CD14-positive monocyte (primary cell): ENCODE data around the gene SLC17A5. TPM values are rescaled to one million over a fixed set of nuclear protein-coding genes. Genes with fewer than 3 reads are reported as not detected.
"Not testable (repeated sequence)": the region's sequence is repeated elsewhere in the genome, so short reads cannot be mapped to it uniquely, and the experiment has no call there.

ENCODE experiments used
- DNase-seq, 3 donors: peaks; one replicate each; pipeline ENCODE4 v3.0.0-alpha.2; 2011 to 2022
- H2AFZ ChIP-seq: 2 replicates; pipeline ENCODE4 v1.6.0; 2012; ENCODE audit warnings: mild to moderate bottlenecking, low read depth, low read length, inconsistent platforms; ENCODE audit not compliant: insufficient read depth, poor library complexity, severe bottlenecking
- H3K27ac ChIP-seq, 2 donors: 1 replicate in 1 of 2; 2 replicates in 1 of 2; pipeline ENCODE4 v1.5.1; 2012 to 2013; ENCODE audit warnings: low read length in 2 of 2, control low read depth in 1 of 2, inconsistent platforms in 1 of 2, low read depth in 1 of 2, mild to moderate bottlenecking in 1 of 2
- H3K27me3 ChIP-seq, 2 donors: one replicate each; pipeline versions ENCODE4 v1.6.0 to v1.6.1; 2011 to 2013; ENCODE audit warnings: low read length in 2 of 2; ENCODE audit not compliant: control insufficient read depth in 2 of 2, insufficient read depth in 2 of 2
- H3K36me3 ChIP-seq, 2 donors: replicated peaks in 1 of 2; 1 replicate in 1 of 2; 2 replicates in 1 of 2; pipeline versions ENCODE4 v1.5.1 to v1.6.1; 2012 to 2013; ENCODE audit warnings: low read length in 2 of 2, control low read depth in 1 of 2, inconsistent platforms in 1 of 2, mild to moderate bottlenecking in 1 of 2; ENCODE audit not compliant: insufficient read depth in 2 of 2, control insufficient read depth in 1 of 2
- H3K4me1 ChIP-seq, 2 donors: 1 replicate in 1 of 2; 2 replicates in 1 of 2; pipeline versions ENCODE4 v1.5.1 to v1.6.1; 2012 to 2013; ENCODE audit warnings: low read length in 2 of 2, control low read depth in 1 of 2, inconsistent platforms in 1 of 2, mild to moderate bottlenecking in 1 of 2, moderate library complexity in 1 of 2; ENCODE audit not compliant: insufficient read depth in 2 of 2, control insufficient read depth in 1 of 2
- H3K4me2 ChIP-seq: replicated peaks from 2 replicates; pipeline ENCODE3; 2012; ENCODE audit warnings: low read length, moderate library complexity, mild to moderate bottlenecking; ENCODE audit not compliant: poor library complexity, severe bottlenecking; ENCODE audit errors: extremely low read depth
- H3K4me3 ChIP-seq, 3 experiments: fragments of 200-600 bp in 1 of 3; sonication (generic) in 1 of 3; replicated peaks in 1 of 3; 1 replicate in 2 of 3; 2 replicates in 1 of 3; pipeline ENCODE4 v1.5.1; 2011 to 2013; ENCODE audit warnings: low read length in 3 of 3, mild to moderate bottlenecking in 3 of 3, control low read depth in 2 of 3, low read depth in 2 of 3, inconsistent platforms in 1 of 3, moderate library complexity in 1 of 3
- H3K79me2 ChIP-seq: 2 replicates; pipeline ENCODE4 v1.6.0; 2012; ENCODE audit warnings: mild to moderate bottlenecking, control low read depth, inconsistent platforms, low read length, moderate library complexity; ENCODE audit not compliant: insufficient read depth
- H3K9ac ChIP-seq: 2 replicates; pipeline ENCODE4 v1.6.0; 2017; ENCODE audit warnings: low read length, mild to moderate bottlenecking; ENCODE audit not compliant: insufficient read depth, poor library complexity, severe bottlenecking
- H3K9me3 ChIP-seq, 2 donors: replicated peaks in 1 of 2; 1 replicate in 1 of 2; 2 replicates in 1 of 2; pipeline versions ENCODE4 v1.5.1 to v1.6.1; 2012 to 2013; ENCODE audit warnings: low read length in 2 of 2, control low read depth in 1 of 2; ENCODE audit not compliant: control insufficient read depth in 1 of 2, insufficient read depth in 1 of 2
- H4K20me1 ChIP-seq: 2 replicates; pipeline ENCODE4 v1.6.0; 2012; ENCODE audit warnings: mild to moderate bottlenecking, low read length, control low read depth, moderate library complexity; ENCODE audit not compliant: insufficient read depth
- H3K27ac Mint-ChIP-seq, 7 donors: one replicate each; pipeline ENCODE4 v1.8.0; 2020; ENCODE audit warnings: mild to moderate bottlenecking in 7 of 7, mixed read lengths in 7 of 7, moderate library complexity in 6 of 7, inconsistent platforms in 2 of 7
- H3K27me3 Mint-ChIP-seq, 3 donors: one replicate each; pipeline ENCODE4 v1.8.0; 2021 to 2022; ENCODE audit warnings: low read depth in 3 of 3, mild to moderate bottlenecking in 3 of 3, mixed read lengths in 3 of 3, moderate library complexity in 3 of 3, inconsistent platforms in 1 of 3
- H3K36me3 Mint-ChIP-seq, 2 donors: one replicate each; pipeline ENCODE4 v1.8.0; 2020; ENCODE audit warnings: mixed read lengths in 2 of 2, inconsistent platforms in 1 of 2, mild to moderate bottlenecking in 1 of 2
- H3K4me1 Mint-ChIP-seq: one replicate; pipeline ENCODE4 v1.8.0; 2020; ENCODE audit warnings: mild to moderate bottlenecking, mixed read lengths
- H3K4me3 Mint-ChIP-seq, 2 donors: one replicate each; pipeline ENCODE4 v1.8.0; 2020; ENCODE audit warnings: mild to moderate bottlenecking in 2 of 2, mixed read lengths in 2 of 2, moderate library complexity in 1 of 2
- H3K9me3 Mint-ChIP-seq, 7 donors: one replicate each; pipeline ENCODE4 v1.8.0; 2020 to 2022; ENCODE audit warnings: mixed read lengths in 7 of 7, mild to moderate bottlenecking in 6 of 7, moderate library complexity in 6 of 7, inconsistent platforms in 2 of 7
- CTCF ChIP-seq: fragments of 200-600 bp; IDR thresholded peaks from one replicate; pipeline ENCODE4 v1.8.0; 2022; ENCODE audit warnings: antibody characterized with exemption, mild to moderate bottlenecking
- WGBS: methylation state at CpG from one replicate; pipeline ENCODE4 v1.1.5; 2013; ENCODE audit warnings: missing lambda C conversion rate; ENCODE audit not compliant: insufficient coverage; 5-methylcytosine and 5-hydroxymethylcytosine counted together
- intact Hi-C, 2 donors: fragments of 100-400 bp; cut with micrococcal nuclease; formaldehyde crosslinking; loops; one replicate each; pipeline versions ENCODE4 v1.15.0 to v1.15.1; 2023
- polyA plus RNA-seq, 3 donors: library from polyadenylated mRNA; depleted of rRNA in 1 of 3; unstranded in 2 of 3; stranded (reverse) in 1 of 3; fragments of 300-500 nt in 2 of 3; fragments of >200 nt in 1 of 3; fragmentation: Illumina TruSeq in 2 of 3; gene quantifications; 1 replicate in 2 of 3; 2 replicates in 1 of 3; pipeline ENCODE4 v1.2.3, GENCODE V29; 2012 to 2021

SLC17A5 gene
- polyA plus RNA-seq, 3 donors = 5.3 to 11.6 (median 9.4) TPM

GRCh38 chr6:73551115-73551514 is 102.7 kb downstream of the SLC17A5 start:
- H2AFZ ChIP-seq, H3K79me2 ChIP-seq, DNase-seq, H3K4me1 Mint-ChIP-seq, H3K27me3 ChIP-seq, H3K9me3 ChIP-seq, H4K20me1 ChIP-seq, H3K9me3 Mint-ChIP-seq, H3K27ac Mint-ChIP-seq, H3K4me2 ChIP-seq, H3K27me3 Mint-ChIP-seq, H3K36me3 Mint-ChIP-seq, H3K4me3 ChIP-seq, H3K4me3 Mint-ChIP-seq, H3K36me3 ChIP-seq, H3K4me1 ChIP-seq, intact Hi-C loops, H3K9ac ChIP-seq, H3K27ac ChIP-seq: not testable (repeated sequence)
- WGBS = no CpG with 5 or more reads among the region's 4 CpGs

GRCh38 chr6:73548458-73549446 is 105.0 kb downstream of the SLC17A5 start:
- Mint-ChIP-seq H3K9me3 (no peaks in the 10 kb centered on the region), H3K4me3 (no peak overlapping the region), H3K4me1 (peaks cover 11% of the 10 kb centered on the region), H3K36me3 (no peaks in the 10 kb centered on the region), H3K27ac (no peak overlapping the region), H3K27me3 (peaks cover 0 to 1% (median 0%) of the 10 kb centered on the region in 3 donors)
- H2AFZ ChIP-seq = no peak overlapping the region
- no peaks in the 10 kb centered on the region for H3K79me2 ChIP-seq
- no peak overlapping the region for H3K9ac ChIP-seq
- no peak overlapping the region for H3K4me3 ChIP-seq
- H3K27ac ChIP-seq = no peak overlapping the region
- peaks cover 0 to 5% of the 10 kb centered on the region in 2 donors for H3K4me1 ChIP-seq
- DNase-seq = no peak
- intact Hi-C loops = no loop called here
- H4K20me1 ChIP-seq = no peaks in the 10 kb centered on the region
- no peaks in the 10 kb centered on the region for H3K36me3 ChIP-seq
- H3K9me3 ChIP-seq = no peaks in the 10 kb centered on the region
- H3K27me3 ChIP-seq = no peaks in the 10 kb centered on the region
- no peak overlapping the region for H3K4me2 ChIP-seq
- TF ChIP-seq CTCF = peak; percentile 41
- WGBS = 100% methylated on average over 1 of the region's 12 CpGs
